ENCODE data around the gene GOLGA8B. TPM values are rescaled to one million over a fixed set of nuclear protein-coding genes. Genes with fewer than 3 reads are reported as not detected.
"Not testable (repeated sequence)": the region's sequence is repeated elsewhere in the genome, so short reads cannot be mapped to it uniquely, and the experiment has no call there.

The GOLGA8B gene
- total RNA-seq, 1 donor from 2014 or later: 215 TPM

GRCh38 chr15:34588046-34588674, 4.7 kb upstream of the GOLGA8B start:
- H3K4me1 Mint-ChIP-seq (ENCODE audit: low read depth): peaks cover 20% of the 10 kb centered on the region
- H3K9me3 Mint-ChIP-seq: no peaks in the 10 kb centered on the region
- H3K4me3 Mint-ChIP-seq (ENCODE audit: low read depth): peak overlapping the region; percentile 78
- no peaks in the 10 kb centered on the region for H3K36me3 Mint-ChIP-seq (ENCODE audit: low read depth)
- H3K27me3 Mint-ChIP-seq (ENCODE audit: low read depth): peaks cover 18% of the 10 kb centered on the region
- H3K27ac Mint-ChIP-seq: peak overlapping the region; percentile 7
- intact Hi-C loops (cut with micrococcal nuclease): loop anchor here (2.0 to 10.0 kb wide), 4 partner anchors 73 to 553 kb away; partner anchors contain the start of genes AVEN, EMC7, PGBD4 and SLC12A6
- peak; percentile 55 for DNase-seq (ENCODE audit: low spot score)

- H3K27ac Mint-ChIP-seq; H3K36me3 Mint-ChIP-seq (ENCODE audit: low read depth); H3K27me3 Mint-ChIP-seq (ENCODE audit: low read depth); DNase-seq (ENCODE audit: low spot score); H3K9me3 Mint-ChIP-seq; H3K4me3 Mint-ChIP-seq (ENCODE audit: low read depth): not testable (repeated sequence)
- intact Hi-C loops (cut with micrococcal nuclease): loop anchor here (5.0 to 10.0 kb wide), 3 partner anchors 251 to 551 kb away; partner anchors contain the start of genes AVEN, EMC7, PGBD4 and SLC12A6
- H3K4me1 Mint-ChIP-seq (ENCODE audit: low read depth): peaks cover 30% of the 10 kb centered on the region
Observed at GRCh38 chr15:34585966-34586365, 2.5 kb upstream of the GOLGA8B start.

DNA sequence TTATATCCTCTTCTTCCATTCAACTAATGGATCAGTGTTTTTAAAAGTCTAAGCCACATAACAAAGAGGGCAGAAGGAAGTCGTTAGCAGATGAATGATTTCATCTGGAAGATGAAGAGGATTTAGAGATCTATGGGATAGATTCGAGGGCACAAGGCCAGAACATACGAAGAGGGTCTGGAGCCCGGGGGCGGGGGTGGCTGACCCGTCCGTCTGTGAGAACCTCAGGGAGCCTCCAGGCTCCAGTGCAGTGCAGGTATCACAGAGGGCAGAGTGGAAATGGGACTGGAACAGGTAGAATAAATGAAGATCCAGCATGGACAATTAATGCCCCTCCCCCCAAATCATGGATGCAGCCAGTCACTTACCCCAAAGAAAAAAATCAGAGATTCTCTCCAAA, 1.5 kb upstream of the GOLGA8B start:
- no peak for DNase-seq (ENCODE audit: low spot score)
- Mint-ChIP-seq H3K9me3 (no peaks in the 10 kb centered on the region), H3K4me3 (ENCODE audit: low read depth) (peak overlapping the region; percentile 40), H3K27me3 (ENCODE audit: low read depth) (peaks cover 3% of the 10 kb centered on the region), H3K4me1 (ENCODE audit: low read depth) (peaks cover 32% of the 10 kb centered on the region), H3K27ac (peak overlapping the region; percentile 28), H3K36me3 (ENCODE audit: low read depth) (peaks cover 11% of the 10 kb centered on the region)
- intact Hi-C loops (cut with micrococcal nuclease): loop anchor here (5.0 to 10.0 kb wide), 4 partner anchors 148 to 550 kb away; partner anchors contain the start of genes AVEN, EMC7, GOLGA8A and PGBD4

DNA sequence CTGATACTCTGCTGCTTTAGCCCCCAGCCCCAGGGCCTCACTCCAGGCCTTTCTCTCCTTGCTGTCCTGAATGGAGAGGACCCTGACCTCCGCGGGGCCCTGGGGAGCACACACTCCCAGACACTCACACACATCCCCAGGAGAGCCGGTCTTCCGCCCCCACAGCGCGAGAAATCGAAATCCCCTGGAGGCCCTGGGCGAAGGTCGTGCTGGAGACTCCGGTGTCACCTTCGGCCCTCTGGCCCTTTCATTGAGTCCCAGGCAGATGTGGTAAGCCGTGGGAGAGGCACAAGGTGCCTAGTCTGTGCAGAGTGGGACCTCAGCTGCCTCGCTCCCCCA, 848 bp upstream of the GOLGA8B start:
- intact Hi-C loops (cut with micrococcal nuclease): loop anchor here (5.0 to 10.0 kb wide), 3 partner anchors 147 to 549 kb away; partner anchors contain the start of genes AVEN, GOLGA8A and SLC12A6
- peaks cover 3% of the 10 kb centered on the region for H3K27me3 Mint-ChIP-seq (ENCODE audit: low read depth)
- peaks cover 17% of the 10 kb centered on the region for H3K36me3 Mint-ChIP-seq (ENCODE audit: low read depth)
- DNase-seq (ENCODE audit: low spot score): no peak
- peak overlapping the region; percentile 87 for H3K4me3 Mint-ChIP-seq (ENCODE audit: low read depth)
- H3K4me1 Mint-ChIP-seq (ENCODE audit: low read depth): peaks cover 38% of the 10 kb centered on the region
- no peaks in the 10 kb centered on the region for H3K9me3 Mint-ChIP-seq
- peak overlapping the region; percentile 79 for H3K27ac Mint-ChIP-seq

GRCh38 chr15:34582461-34583371, 735 bp downstream of the GOLGA8B start:
- Mint-ChIP-seq H3K4me3 (ENCODE audit: low read depth) (peak overlapping the region; percentile 95), H3K36me3 (ENCODE audit: low read depth) (peaks cover 29% of the 10 kb centered on the region), H3K4me1 (ENCODE audit: low read depth) (peaks cover 48% of the 10 kb centered on the region), H3K9me3 (no peaks in the 10 kb centered on the region), H3K27ac (peak overlapping the region; percentile 89), H3K27me3 (ENCODE audit: low read depth) (no peaks in the 10 kb centered on the region)
- intact Hi-C loops (cut with micrococcal nuclease): loop anchor here (5.0 to 10.0 kb wide), 3 partner anchors 145 to 548 kb away; partner anchors contain the start of genes AVEN, GOLGA8A and SLC12A6
- peak; percentile 35 for DNase-seq (ENCODE audit: low spot score)

DNA sequence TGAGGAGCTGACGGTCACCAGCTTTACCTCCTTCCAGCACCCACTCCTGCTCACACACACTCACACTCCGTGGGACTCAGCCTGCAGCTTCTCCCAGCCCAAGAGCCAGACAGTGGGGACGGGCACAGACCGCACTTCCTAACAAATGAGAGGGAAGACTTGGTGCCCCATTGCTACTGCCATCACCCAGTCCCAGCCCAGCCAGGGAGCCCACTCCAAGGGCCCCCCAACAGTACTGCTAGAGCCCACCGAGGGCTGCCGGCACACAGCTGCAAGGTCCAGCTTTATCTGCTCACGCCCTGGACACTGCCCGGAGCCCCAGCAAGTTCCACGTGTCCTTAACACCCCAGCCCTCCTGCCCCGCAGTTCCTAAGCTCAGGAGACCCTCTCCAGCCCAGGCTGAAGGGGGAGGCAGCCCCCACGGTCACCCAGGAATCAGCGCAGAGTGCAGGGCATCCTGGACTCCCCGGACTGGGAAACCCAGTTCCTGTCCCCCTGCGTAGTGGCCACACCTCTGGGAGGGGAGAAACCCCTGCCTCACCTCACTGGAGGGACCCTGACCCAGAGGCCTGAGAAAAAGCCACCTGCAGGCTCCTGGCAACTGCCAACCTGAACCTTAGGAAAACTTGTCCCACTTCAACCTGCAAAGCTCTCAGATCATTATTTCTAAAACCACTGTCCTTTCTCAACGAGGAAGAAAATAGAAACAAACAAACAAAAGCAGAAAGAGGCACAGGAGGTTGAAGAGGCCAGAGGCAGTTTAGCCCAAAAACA, 1.6 kb downstream of the GOLGA8B start:
- Mint-ChIP-seq H3K4me1 (ENCODE audit: low read depth) (peaks cover 53% of the 10 kb centered on the region), H3K4me3 (ENCODE audit: low read depth) (peak overlapping the region; percentile 95), H3K27ac (peak overlapping the region; percentile 89), H3K36me3 (ENCODE audit: low read depth) (peaks cover 29% of the 10 kb centered on the region)
- intact Hi-C loops (cut with micrococcal nuclease): loop anchor here (5.0 to 10.0 kb wide), 3 partner anchors 145 to 547 kb away; partner anchors contain the start of genes AVEN, GOLGA8A and SLC12A6
- H3K9me3 Mint-ChIP-seq; DNase-seq (ENCODE audit: low spot score); H3K27me3 Mint-ChIP-seq (ENCODE audit: low read depth): not testable (repeated sequence)

DNA sequence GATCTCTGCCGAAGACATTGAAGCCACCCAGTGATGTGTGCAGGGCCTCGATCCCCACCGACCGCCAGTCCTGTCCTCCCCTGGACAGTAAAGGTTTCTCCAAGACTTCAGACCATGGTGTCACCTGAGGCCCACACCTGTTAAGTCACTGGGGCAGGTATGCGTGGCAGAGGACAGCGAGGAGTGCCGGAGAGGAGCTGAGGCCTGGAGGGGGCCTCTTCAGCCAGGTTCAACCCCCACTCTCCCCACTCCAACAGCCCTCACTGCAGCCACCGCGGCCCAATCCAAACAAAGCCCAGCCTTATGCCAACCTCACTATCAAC, 2.4 kb downstream of the GOLGA8B start:
- H3K4me1 Mint-ChIP-seq (ENCODE audit: low read depth): peaks cover 59% of the 10 kb centered on the region
- no peaks in the 10 kb centered on the region for H3K9me3 Mint-ChIP-seq
- intact Hi-C loops (cut with micrococcal nuclease): loop anchor here (5.0 to 10.0 kb wide), 3 partner anchors 144 to 546 kb away; partner anchors contain the start of genes AVEN, GOLGA8A and SLC12A6

GRCh38 chr15:34580251-34581042, 3.0 kb downstream of the GOLGA8B start:
- not testable (repeated sequence) for H3K27me3 Mint-ChIP-seq (ENCODE audit: low read depth); H3K9me3 Mint-ChIP-seq; DNase-seq (ENCODE audit: low spot score)
- Mint-ChIP-seq H3K27ac (peak overlapping the region; percentile 47), H3K4me1 (ENCODE audit: low read depth) (peaks cover 57% of the 10 kb centered on the region), H3K36me3 (ENCODE audit: low read depth) (peaks cover 29% of the 10 kb centered on the region), H3K4me3 (ENCODE audit: low read depth) (peak overlapping the region; percentile 95)
- intact Hi-C loops (cut with micrococcal nuclease): loop anchor here (5.0 to 10.0 kb wide), 3 partner anchors 143 to 546 kb away; partner anchors contain the start of genes AVEN, GOLGA8A and SLC12A6

More for the DNA sequence above, 2.4 kb downstream of the GOLGA8B start:
- Mint-ChIP-seq H3K36me3 (ENCODE audit: low read depth) (peaks cover 29% of the 10 kb centered on the region), H3K4me3 (ENCODE audit: low read depth) (peak overlapping the region; percentile 95), H3K27ac (peak overlapping the region; percentile 54), H3K27me3 (ENCODE audit: low read depth) (no peaks in the 10 kb centered on the region)
- DNase-seq (ENCODE audit: low spot score): no peak

DNA sequence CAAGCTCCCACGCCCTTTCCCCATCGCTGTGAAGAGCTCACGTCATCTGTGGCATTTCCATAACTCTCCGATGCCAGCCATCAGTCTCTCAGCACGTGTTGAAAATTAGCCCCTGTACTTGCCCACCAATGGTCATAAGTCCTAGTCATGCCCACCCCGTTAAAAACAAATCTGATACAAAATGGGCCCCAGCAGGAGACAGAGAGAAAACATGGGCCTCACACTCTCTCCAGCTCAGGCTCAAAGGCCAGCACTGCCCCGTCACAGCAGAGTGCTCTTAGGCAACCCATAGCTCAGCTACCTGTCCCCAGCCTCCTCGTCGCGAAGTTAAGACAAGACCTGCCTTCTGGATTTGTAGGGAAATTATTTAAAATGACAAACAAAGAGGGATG, 5.2 kb downstream of the GOLGA8B start:
- intact Hi-C loops (cut with micrococcal nuclease): no loop called here
- H3K4me3 Mint-ChIP-seq (ENCODE audit: low read depth): peak overlapping the region; percentile 46
- H3K9me3 Mint-ChIP-seq: no peaks in the 10 kb centered on the region
- H3K4me1 Mint-ChIP-seq (ENCODE audit: low read depth): peaks cover 47% of the 10 kb centered on the region
- peaks cover 29% of the 10 kb centered on the region for H3K36me3 Mint-ChIP-seq (ENCODE audit: low read depth)
- peak overlapping the region; percentile 92 for H3K27ac Mint-ChIP-seq
- H3K27me3 Mint-ChIP-seq (ENCODE audit: low read depth): no peaks in the 10 kb centered on the region
- DNase-seq (ENCODE audit: low spot score): no peak

DNA sequence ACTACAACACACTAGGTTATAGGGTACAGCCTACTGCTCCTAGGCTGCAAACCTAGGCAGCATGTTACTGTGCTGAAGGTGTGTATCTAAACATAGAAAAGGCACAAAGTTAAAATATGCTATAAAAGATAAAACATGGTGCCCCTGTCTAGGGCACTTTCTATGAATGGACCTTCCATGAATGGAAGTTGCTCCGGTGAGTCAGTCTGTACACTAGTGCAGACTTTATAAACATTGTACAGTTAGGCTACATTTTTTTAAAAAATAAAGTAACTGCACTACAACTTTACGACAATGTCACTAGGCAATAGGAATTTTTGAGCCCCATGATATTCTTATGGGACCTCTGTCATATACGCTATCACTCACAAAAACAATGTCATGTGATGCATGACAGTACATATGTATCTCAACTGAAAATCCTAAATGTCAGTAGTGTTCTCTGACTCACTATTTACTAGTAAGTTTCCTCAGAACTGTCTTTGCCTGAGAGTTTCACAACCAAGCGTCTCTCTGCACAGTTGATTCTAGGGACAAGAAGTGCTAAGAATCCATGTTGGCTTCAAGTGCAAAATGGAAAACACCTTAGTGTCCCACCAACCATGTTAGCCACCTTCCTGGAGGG, 5.7 kb downstream of the GOLGA8B start:
- H3K9me3 Mint-ChIP-seq; H3K27me3 Mint-ChIP-seq (ENCODE audit: low read depth); intact Hi-C loops (cut with micrococcal nuclease); DNase-seq (ENCODE audit: low spot score): not testable (repeated sequence)
- Mint-ChIP-seq H3K4me3 (ENCODE audit: low read depth) (peak overlapping the region; percentile 46), H3K4me1 (ENCODE audit: low read depth) (peaks cover 48% of the 10 kb centered on the region), H3K36me3 (ENCODE audit: low read depth) (peaks cover 30% of the 10 kb centered on the region), H3K27ac (peak overlapping the region; percentile 92)

GRCh38 chr15:34575035-34575434, 8.4 kb downstream of the GOLGA8B start:
- H3K9me3 Mint-ChIP-seq: not testable (repeated sequence)
- peaks cover 45% of the 10 kb centered on the region for H3K4me1 Mint-ChIP-seq (ENCODE audit: low read depth)

More at GRCh38 chr15:34575035-34575434, 8.4 kb downstream of the GOLGA8B start:
- intact Hi-C loops (cut with micrococcal nuclease); DNase-seq (ENCODE audit: low spot score); H3K27me3 Mint-ChIP-seq (ENCODE audit: low read depth); H3K27ac Mint-ChIP-seq; H3K4me3 Mint-ChIP-seq (ENCODE audit: low read depth): not testable (repeated sequence)
- H3K36me3 Mint-ChIP-seq (ENCODE audit: low read depth): peaks cover 24% of the 10 kb centered on the region

Measured in activated T-helper 2 cell treated with anti-CD3 and anti-CD28 coated beads, Interferon-gamma antibody, Interleukin-2, Interleukin-4, amounts not matched to agents 10 μg/mL and 5 μg/mL and 100 μg/mL, durations not matched to agents 14 hours and 24 hours and 36 hours (primary cell).